Peyer's patch (tissue), 4 donors: Measurements from ENCODE around the gene CFAP141.

ENCODE experiments used
- POLR2A ChIP-seq, 2 donors: fragments of 450-650 bp; IDR thresholded peaks; one replicate each; pipeline ENCODE4 v1.5.1; 2017; ENCODE audit warnings: antibody characterized with exemption in 2 of 2, mild to moderate bottlenecking in 2 of 2, moderate library complexity in 2 of 2
- TF ChIP-seq, protein P1 (sequence below), 6 experiments: fragments of 450-650 bp in 4 of 6; fragments of 200-600 bp in 2 of 6; sonication (generic) in 1 of 6; IDR thresholded peaks; one replicate each; pipeline ENCODE4 v1.5.1; 2017 to 2019; ENCODE audit warnings: antibody characterized with exemption in 6 of 6, mild to moderate bottlenecking in 3 of 6, moderate library complexity in 1 of 6

DNA sequence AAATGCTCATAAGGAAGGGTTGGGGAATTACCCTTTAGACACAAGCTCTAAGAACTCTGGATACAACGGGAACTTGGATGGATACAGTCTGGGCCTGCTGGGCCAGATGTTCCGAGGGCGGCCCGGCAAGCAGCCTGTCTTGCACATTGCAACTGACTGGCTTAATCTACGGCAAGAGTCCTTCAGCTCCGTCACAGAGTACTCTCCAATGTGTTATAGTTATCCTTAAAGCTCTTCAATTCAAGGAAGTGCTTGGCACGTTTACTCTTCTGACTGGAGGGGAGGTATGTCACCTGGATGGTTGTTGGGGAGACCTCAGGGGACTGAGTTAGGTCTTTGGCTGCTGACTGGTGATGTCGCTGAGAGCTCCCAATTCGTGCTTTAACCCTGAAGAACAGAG lies 1.1 kb upstream of the CFAP141 start:
- TF ChIP-seq, protein P1, sequence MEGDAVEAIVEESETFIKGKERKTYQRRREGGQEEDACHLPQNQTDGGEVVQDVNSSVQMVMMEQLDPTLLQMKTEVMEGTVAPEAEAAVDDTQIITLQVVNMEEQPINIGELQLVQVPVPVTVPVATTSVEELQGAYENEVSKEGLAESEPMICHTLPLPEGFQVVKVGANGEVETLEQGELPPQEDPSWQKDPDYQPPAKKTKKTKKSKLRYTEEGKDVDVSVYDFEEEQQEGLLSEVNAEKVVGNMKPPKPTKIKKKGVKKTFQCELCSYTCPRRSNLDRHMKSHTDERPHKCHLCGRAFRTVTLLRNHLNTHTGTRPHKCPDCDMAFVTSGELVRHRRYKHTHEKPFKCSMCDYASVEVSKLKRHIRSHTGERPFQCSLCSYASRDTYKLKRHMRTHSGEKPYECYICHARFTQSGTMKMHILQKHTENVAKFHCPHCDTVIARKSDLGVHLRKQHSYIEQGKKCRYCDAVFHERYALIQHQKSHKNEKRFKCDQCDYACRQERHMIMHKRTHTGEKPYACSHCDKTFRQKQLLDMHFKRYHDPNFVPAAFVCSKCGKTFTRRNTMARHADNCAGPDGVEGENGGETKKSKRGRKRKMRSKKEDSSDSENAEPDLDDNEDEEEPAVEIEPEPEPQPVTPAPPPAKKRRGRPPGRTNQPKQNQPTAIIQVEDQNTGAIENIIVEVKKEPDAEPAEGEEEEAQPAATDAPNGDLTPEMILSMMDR (IDR thresholded peaks at IDR 0.05): no peak
- TF ChIP-seq POLR2A (IDR thresholded peaks at IDR 0.05): no peak
